T-helper 1 cell (primary cell): ENCODE measurements around the gene BCR.
A peak's percentile ranks its signal among the peaks of the same experiment; 100 is the strongest.

Source experiments
- DNase-seq, 5 donors: peaks; one replicate each; pipeline ENCODE4 v3.0.0-alpha.2; 2012 to 2020

The BCR gene

DNA sequence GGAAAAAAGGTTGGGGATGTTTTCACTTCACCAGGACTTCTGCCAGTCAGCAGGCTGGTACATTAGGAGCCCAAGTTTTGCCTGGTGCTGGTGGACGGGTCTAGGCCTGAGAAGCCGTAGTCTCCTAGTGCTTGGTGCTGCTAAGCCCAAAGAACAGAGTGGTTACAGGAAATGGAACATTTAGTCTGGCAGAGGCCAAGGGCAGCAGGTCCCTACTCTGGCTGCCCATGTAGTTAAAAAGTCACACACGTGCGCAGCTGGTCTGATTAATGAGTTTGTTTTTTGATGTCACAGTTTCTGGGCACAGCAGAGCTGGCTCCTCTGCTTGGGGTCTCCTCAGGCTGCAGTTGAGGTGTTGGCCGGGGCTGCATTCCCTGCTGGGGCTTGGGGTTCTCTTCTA, 20.6 kb downstream of the BCR start:
- no peak for DNase-seq

DNA sequence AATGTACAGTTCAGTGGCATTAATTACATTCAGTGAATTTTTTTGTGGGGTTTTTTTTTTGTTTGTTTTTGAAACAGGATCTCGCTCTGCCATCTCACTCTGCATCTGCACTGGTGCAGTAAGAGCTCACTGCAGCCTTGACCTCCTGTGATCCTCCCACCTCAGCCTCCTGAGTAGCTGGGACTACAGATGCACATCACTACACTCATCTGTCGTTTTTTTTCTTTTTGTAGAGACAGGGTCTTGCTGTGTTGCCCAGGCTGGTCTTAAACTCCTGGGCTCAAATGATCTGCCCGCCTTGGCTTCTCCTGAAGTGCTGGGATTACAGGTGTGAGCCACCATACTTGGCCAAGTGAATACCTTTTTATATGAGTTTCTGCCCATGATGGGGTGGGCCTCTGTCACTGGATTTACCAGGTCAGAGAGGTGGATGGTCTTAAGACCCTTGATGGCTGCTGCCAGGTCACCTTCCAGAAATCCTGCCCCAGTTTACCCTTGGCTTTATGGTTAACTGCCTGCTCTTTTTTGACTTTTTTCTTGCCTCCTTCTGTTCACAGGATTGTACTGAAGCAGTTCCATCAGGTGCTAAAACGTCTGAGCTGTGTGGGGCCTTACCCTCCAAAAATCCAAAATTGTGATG, 22.6 kb downstream of the BCR start:
- DNase-seq = no peak

DNA sequence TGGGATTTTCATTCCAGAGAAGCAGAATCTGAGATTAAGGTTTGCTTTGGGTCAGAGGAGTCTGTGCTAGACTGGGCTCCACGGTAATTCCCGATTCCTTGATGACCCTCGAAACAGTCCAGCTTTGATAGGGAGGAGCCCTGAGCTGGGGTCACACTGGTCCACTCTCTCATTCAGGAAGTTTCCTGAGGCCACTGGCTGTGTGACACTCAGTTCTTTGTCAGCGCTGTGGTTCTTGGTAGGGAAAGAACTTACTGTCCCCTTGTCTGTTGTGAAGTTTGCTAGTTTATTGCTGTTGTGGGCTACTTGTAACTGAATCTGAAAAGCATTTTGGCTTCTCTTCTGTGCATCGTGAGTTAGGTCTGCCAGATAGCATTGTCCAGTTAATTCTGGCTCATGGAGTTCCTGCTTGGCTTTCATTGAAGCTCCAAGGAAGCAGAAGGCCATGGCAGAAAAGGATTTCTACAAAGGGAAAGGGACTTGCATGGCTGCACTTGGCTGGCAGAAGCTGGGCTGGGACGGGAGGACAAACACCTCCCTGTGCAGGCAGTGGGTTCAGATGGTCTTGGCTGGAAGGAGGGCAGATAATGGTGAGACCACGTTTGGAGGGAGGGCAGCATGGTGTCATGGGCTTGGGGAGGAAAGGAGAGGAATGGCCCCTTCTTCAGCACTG, 23.3 kb downstream of the BCR start:
- no peak for DNase-seq

DNA sequence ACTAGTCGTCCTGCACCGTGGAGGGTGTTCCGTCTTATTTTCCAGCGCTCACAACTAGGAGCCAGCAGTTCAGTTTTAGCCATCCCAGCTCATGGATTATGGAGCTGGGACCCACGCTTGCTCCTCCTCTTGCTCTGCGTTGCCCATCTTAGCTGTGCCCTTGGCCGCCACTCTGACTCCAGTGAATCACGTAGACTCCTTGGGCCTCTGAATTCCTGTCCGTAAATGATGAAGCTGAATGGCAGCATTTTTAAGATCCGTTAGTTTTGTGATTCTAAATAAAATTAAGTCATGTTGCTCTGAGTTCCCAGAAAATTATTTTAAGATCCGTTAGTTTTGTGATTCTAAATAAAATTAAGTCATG, 23.8 kb downstream of the BCR start:
- no peak for DNase-seq

DNA sequence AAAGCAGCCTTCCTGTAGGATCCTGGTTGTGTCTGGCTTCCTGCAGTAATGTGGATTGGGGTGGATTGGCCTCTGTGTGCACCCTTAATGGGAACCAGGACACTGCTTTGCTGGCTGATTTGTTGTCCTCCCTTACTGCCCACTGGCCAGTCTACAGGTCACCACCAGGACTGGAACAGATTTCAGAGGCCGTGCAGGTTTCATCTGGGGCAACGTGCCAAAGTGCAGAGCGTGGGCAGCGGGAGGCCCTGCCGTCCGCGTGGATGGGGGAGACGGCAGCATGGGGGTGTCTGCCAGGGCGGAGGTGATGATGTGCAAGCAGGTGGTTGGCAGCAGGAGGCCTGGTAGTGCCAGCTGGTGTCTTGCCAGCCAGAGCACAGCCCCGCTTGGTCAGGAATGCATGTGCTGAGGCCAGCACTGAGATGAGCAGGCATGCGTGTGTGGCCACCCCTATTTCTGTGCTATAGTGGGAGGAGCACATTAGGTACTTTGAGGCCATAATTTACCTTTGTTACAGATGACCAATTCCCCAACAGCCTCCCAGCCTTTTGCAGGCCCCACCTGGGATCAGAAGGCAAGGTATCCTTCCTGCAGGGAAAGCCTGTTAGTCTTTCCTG, 24.3 kb downstream of the BCR start:
- DNase-seq = no peak

DNA sequence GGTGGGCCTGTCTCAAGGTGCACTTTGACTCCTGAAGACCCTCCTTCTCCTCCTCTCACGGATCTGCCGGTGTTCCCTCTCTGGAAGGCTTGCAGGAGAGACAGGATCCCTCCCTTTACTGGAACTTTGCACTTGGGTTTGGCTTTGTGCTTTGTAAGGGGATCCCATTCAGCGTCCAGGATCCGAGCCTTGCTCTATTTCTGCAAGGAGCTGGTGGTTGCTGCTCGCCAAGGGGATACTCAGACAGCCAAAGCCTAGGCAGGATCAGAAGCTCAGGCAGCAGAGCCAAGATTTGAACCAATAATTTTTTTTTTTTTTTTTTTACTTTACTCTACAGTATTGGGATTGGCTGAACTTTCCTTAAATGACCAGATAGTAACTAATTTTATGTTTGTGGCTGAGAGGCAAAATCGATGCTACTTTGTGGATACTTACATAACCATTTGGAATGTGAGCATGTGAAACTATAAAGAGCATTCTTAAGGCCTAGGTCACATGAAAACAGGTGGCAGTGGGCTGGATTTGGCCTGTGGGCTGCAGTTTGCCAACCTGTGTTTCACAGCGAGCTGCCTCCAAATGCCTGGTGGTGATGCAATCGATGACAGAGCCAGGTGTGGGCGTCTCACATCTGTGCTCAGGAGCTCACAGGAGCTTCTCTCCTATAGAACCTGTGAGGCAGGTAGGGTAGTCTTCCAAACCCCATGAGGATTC, 25.2 kb downstream of the BCR start:
- no peak for DNase-seq

DNA sequence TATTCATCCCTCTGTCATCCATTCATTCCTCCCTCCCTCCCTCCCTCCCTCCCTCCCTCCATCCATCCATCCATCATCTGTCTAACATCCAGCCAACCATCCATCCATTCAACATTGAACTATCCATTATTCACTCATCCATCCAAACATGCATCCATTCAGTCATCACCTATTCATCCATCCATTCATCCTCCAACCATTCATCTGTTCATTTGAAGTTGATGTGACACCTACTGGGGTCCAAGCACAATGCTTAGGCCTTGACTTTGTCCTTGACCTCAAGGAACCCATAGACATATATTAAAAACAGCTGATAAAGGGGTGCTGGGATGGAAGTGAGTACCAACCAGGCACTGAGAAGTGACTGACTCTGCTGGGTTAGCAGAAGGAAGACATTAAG, 26.6 kb downstream of the BCR start:
- DNase-seq = no peak

DNA sequence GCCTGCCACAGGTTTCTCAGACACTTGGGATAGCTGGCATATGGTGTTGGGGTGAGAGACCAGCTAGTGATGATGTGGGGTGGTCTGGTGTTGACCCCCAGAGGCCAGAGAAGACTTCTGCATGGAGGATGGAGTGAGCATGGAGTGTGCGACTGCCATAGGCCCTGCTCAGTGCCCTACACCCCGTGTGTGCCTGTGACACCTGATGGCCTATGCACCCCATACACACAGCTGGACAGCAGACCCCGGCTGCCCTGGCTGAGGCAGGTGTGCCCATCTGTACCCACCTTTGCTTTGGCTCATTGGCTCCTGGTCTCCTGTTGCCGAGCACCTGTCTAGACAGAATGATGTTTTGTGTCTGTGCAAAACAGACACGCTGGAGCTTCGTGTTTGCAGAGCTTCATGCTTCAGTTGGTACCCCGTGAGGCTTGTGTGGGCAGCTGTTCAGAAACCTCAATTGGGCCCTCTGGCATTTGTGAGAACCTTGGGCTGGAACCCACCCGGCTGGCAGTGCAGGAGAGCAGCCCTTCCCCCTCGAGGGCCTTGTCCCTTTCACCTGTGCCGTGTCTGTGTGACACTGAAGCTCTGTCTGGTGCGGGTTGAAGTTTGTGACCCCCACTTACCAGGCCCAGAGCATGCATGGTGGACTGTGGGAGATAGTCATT, 27.6 kb downstream of the BCR start:
- no peak for DNase-seq

DNA sequence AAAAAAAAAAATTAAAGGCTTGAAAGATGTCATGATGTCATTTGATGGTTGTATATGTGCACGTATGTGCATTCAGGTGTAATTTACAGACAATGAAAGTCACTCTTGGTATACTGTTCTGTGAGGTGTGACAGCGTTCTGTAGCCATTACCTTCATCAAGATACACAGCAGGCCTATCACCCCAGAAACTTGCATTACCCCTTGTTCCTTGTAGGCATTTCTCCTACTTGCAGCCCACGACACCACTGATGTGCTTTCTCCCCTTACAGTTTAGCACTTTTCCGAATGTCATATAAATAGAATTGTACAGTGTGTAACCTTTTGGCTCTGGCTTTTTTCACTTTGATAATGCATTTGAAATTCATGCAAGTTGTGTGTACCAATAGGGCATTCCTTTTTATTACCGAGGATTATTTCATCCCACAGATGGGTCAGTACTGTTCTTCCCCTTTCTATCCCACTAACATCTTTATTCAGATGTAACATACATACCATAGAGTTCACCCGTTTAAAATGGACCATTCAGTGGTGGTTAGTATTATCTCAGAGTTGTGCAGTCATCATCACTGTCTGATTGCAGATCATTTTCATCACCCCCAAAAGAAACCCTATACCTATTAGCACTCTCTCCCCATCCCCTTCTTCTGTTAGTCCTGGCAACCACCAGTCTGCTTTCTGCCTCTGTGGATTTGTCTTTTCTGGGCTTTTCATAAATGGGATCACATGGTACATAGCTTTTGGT, 30.3 kb downstream of the BCR start:
- no peak for DNase-seq

DNA sequence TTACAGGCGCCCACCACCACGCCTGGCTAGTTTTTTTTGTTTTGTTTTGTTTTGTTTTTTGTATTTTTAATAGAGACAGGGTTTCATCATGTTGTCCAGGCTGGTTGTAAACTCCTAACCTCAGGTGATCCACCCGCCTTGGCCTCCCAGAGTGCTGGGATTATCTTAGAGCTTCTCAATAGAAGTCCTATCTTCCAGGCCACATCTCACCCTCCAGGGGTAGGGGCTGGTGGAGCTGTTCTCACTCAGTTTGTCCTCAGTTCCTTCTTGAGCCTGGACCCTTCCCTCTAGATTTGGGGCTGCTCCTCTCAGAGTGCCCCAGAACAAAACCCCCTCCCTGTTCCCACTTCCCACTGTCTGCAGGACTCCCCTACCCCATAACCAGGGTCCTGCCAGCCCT, 31.3 kb downstream of the BCR start:
- no peak for DNase-seq

DNA sequence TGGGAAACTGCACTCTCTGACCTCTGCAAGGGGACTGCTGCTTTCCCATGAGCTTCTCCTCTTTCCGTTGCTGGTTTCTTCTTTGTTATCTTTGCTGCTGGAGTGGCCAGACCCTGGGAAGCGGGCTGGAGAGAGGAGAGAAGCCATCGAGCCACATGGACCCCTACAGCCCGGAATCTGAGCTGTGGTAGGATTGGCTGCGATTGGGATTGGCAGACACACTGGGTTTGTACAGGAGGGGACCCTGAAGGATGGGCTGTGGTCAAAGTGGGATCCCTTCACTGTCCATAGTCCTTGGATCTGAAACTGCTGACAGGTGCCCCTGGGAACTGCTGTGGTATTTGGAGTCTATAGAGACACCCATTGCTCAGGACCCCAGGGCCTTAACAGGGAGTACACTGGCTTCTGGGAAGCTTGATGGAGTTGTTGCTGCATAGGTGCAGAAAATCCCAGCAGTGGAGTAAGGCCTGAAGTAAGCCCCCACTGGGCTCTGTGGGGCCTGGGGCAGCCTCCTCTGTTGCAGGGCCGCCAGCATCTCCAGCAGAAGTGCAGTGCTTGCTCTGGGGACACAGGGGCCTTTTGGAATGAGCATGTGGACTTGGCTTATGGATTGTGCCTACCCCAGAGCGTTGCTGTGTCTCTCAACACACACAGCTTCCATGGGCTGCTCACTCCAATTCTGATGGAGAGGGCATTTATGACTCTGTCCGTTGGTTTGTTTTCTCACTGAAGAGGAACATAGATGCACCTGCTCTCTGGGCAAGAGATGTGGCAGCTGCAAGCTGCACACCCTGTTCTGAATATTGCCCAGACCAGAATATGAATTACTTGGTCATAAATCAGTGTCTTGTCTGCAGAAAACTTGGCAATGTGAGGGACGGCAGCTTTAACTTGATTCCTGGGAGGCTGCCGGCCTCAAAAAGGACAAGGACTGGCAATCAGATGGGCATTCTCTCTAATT, 32.0 kb downstream of the BCR start:
- DNase-seq = no peak

DNA sequence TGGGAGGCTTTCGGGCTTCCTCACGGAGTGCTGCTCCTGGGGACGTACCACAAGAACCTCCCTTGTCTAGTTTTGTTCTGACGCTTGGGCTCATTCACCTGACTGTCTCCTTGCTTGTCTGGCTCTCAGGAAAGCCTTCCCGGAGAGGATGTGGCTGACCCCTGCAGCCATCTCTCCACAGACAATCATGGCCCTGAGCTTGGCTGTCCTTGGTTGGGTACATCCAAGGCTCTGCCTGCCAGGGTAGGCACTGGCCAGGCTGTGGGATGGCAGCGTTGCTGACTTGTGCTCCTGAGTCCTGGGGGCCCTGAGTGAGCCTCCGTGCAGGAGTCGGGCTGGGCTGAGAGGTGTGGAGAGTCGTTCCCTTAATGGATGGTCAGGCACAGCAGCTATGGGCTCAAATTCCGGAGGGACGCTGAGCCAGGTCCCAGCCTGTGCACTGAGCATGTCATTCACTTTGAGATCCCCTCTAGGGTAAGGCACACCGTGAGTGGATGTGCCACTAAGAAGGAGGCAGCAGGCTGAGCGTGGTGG, 32.8 kb downstream of the BCR start:
- DNase-seq = no peak

DNA sequence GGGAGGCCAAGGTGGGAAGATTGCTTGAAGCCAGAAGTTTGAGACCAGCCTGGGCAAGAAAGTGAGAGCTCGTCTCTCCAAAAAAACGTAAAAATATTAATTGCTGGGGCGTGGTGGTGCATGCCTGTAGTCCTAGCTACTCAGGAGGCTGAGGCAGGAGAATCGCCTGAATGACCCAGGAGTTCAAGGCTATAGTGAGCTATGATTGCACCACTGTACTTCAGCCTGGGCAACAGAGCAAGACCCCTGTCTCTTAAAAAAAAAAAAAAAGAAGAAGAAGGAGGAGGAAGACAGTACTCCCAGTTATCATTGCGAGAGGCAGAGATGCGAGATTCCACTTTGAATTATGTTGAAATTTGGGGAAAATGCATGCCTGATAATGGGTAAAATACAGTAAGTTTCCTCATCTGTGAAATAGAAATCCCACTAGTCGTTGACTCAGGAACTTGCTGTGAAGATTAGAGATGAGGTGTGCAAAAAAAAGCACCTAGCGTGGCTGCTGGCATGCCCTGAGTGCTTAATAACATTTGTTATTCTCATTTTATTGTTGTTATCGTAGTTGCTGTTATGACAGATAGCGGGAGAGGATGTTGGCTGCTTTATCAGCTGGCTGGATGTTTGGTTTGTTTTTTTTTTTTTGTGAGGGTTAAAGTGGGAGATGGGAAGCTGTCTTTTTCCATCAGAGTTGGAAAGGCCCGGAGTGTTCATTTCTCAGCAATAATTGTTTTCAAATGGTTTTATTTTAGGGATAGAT, 33.4 kb downstream of the BCR start:
- DNase-seq = no peak

DNA sequence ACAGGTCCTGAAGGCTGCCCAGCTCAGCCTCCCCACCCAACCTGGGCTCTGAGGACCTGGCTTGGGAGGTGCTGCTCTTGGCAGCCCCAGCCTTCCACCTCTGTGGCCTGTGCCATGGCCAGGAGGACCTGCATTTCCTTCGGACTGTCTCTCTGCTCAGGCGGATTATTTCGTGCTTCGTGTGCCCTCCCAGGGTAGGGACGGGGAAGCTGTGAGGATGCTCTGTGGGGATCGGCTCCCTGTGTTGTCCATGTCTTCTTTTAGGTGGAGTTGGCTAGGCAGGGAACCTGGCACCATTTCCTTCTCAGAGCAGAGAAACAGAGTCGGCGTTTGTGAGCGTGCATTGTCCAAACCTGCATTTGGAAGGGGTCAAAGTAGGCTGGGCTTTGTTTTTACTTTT, 34.1 kb downstream of the BCR start:
- DNase-seq = no peak

DNA sequence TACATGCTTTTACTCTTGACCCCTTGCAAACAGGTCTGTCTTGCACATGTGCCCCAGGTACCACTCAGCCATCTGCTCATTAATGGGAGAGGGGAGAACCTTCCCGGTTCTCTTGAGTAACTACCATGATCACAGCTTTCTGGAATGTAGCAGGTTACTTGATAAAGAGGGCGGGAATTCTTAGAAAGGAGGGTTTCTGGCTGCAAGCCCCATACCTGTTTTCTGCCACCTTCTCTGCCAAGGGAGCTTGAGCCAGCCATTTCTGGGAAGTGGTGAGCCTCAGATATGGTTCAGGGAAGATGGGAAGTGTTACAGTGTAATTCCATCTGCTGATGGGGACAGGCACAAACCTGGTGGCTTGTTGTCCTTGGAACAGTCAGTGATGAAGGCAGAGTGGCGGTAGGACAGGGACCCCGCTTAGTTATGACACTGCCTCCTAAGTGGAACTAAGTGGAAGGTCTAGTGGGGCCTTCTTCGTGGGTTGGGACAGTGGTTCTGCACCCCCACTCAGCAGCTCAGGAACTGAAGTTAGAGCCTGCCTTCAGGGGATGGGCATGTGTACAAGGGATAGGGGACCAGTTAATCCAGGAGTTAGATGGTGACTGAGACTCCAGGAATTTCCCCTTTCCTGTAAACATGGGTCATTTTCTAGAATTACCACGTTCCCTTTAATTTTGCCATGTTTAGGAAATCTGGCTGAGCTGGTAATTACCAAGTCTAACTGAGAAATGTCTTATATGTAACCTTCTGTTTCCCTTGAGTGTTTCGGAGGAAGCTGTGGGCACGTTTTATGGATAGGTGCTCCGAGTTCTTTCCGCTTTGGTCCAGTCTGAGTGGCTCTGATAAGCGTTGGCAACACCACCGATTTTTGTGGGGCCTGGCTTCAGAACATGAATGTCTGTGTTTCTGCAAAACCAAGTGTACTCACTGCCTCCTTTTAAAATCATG, 35.3 kb downstream of the BCR start:
- peak in 1 of 5 donors; percentile 8 for DNase-seq

DNA sequence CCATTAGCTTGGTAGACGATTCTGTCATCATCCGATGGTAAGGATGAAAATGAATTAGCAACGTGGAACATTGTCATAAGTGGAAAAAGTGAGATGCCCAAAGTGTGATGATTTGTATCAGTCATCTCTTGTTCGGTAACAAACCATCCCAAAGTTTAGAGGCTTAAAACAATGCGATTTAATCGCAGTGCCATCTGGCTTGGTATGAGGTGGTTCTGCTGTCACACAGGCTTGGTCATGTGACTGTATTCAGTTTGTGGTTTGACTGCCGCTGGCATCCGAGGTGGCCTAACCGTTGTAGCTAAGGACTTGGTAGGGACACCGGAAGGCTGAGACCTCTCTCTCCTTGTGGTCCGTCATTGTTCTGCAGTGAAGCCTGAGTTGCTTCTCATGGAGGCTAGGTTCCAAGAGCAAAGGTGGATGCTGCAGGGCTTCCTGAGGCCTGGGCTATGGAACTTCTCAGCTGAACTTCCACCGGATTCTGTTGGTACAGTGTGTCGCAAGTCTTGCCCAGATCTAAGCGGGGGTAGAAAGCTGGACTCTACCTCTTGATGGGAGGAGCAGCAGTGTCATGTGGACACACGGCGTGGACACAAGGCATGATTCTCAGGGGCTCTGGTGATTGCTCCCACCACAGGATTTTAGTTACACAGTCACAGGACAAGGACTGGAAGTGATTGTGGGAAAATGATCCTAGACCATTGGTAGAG, 36.3 kb downstream of the BCR start:
- peak in 3 of 5 donors; percentile 17 to 86 (median 26) for DNase-seq

DNA sequence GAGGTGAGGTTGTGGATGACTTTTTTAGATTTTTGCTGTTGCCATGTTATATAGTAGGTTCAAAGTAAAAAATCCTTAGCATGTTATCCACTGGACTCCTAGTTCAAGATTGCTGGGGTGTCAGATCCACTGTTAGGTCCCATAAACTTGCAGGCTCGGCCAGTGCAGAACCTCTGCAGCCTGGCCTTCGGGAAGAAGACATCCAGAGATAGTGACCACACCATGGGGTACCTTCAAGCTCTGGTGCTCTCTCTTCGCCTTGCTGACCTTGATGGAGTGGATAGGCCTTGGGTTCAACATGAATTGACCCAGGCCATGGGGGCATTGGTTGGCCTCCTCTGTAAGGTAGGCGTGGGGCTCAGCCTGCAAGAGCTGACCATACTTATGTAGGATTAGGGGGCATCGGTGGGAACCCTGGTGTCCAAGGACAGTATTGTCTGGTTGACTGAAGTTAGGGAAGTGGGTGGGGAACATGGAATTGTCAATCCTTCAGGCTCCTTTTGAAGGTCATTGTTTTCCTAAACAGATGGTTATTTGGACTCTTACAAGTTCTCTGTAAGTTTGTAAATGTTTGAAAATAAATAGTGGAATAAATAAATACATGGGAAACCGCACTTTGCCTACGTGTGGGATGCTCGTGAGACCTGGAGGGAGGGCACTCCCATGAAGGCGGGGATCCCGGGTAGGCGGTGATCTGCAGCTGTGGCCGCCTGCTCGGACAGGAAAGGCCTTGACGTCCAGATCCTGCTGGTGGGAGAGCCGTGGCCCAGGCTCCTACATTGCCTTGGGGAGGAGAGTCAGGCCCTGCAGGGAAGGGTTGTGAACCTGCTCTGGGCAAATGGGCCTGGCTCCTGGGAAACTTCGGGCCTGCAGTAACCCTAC, 37.1 kb downstream of the BCR start:
- no peak for DNase-seq
